Testis (tissue), 2 donors: ENCODE measurements around the gene POLN.

Source experiments
- CTCF ChIP-seq, 3 experiments: fragments of 450-650 bp in 2 of 3; fragments of 200-600 bp in 1 of 3; sonication (generic) in 1 of 3; IDR thresholded peaks; one replicate each; pipeline ENCODE4 v1.5.1; 2016 to 2019; ENCODE audit warnings: antibody characterized with exemption in 3 of 3, mild to moderate bottlenecking in 2 of 3, moderate library complexity in 1 of 3
- POLR2A ChIP-seq: fragments of 450-650 bp; IDR thresholded peaks from one replicate; pipeline ENCODE4 v1.6.1; 2017; ENCODE audit warnings: antibody characterized with exemption, mild to moderate bottlenecking, moderate library complexity

GRCh38 chr4:2236944-2237666 is 4.8 kb downstream of the POLN start:
- TF ChIP-seq CTCF (IDR thresholded peaks at IDR 0.05) (no peak), POLR2A (no peak)
